GM15510 (cell line): ENCODE measurements around the gene SLC10A3.

Experiments
- POLR2A ChIP-seq: IDR thresholded peaks from 3 replicates; pipeline ENCODE4 v1.6.1; 2011; ENCODE audit warnings: borderline replicate concordance; ENCODE audit not compliant: insufficient read length; ENCODE audit errors: extremely low read depth

SLC10A3 gene

GRCh38 chrX:154515090-154515965, 24.9 kb upstream of the SLC10A3 start:
- no peak for TF ChIP-seq POLR2A

DNA sequence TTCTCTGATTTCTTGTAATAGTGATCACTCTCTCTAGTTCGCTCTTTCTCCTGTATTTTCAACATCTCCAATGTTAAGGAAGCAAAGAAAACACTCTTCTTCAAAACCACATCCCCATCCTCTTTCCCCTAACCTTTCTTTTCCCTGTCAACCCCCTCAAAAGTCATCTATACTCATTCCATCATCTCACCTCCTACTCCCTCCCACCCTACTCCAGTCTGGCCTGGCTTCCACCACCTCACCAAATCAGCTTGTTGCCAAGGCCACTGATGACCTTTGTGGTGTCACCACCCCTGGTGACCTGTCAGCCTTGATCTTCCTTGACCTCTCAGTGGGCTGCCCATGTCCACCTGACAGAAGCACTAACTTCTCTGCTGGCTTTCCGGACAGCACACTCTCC, 23.3 kb upstream of the SLC10A3 start:
- no peak for TF ChIP-seq POLR2A

DNA sequence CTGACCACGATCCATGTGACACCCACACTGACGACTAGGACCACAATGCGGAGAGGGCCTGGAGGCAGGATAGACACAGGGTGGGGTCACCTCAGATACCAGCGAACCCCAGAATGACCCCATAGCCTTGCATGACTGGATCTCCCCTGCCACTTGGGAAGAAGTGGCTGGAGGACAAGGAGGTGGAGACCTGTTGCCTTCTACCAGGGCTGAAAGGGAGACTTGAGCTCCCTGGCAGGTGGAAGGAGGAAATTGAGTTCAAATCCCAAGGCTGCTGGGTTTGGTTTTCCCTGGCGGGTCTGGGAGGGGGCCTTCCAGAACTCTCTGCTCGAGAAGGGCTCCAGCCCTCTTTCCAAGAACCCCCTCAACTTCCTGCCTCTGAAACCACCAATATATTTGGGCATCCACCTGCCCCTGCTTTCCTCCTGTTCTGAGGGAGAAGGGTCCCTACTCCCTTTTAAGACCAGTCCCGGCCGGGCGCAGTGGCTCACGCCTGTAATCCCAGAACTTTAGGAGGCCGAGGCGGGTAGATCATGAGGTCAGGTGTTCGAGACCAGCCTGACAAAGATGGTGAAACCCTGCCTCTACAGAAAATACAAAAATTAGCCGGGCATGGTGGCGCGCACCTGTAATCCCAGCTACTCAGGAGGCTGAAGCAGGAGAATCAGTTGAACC, 22.6 kb upstream of the SLC10A3 start:
- no peak for TF ChIP-seq POLR2A

- no peak for TF ChIP-seq POLR2A
These were observed 21.3 kb upstream of the SLC10A3 start for GRCh38 chrX:154511761-154512160.

DNA sequence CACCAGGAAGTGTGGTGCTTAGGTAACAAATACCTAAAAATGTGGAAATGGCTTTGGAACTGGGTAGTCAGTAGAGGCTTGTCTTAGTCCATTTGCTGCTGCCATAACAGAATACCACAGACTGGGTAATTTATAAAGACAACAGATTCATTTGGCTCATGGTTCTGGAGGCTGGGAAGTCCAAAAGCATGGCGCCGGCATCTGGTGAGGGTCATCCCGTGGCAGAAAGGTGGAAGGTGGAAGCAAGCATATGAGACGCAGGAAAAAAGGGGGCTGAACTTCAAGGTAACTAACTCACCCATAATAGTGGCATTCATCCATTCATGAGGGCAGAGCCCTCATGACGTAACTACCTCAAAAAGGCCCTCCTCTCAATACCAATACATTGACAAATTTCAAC, 19.0 kb upstream of the SLC10A3 start:
- no peak for TF ChIP-seq POLR2A

GRCh38 chrX:154508384-154508745, 17.9 kb upstream of the SLC10A3 start:
- no peak for TF ChIP-seq POLR2A

DNA sequence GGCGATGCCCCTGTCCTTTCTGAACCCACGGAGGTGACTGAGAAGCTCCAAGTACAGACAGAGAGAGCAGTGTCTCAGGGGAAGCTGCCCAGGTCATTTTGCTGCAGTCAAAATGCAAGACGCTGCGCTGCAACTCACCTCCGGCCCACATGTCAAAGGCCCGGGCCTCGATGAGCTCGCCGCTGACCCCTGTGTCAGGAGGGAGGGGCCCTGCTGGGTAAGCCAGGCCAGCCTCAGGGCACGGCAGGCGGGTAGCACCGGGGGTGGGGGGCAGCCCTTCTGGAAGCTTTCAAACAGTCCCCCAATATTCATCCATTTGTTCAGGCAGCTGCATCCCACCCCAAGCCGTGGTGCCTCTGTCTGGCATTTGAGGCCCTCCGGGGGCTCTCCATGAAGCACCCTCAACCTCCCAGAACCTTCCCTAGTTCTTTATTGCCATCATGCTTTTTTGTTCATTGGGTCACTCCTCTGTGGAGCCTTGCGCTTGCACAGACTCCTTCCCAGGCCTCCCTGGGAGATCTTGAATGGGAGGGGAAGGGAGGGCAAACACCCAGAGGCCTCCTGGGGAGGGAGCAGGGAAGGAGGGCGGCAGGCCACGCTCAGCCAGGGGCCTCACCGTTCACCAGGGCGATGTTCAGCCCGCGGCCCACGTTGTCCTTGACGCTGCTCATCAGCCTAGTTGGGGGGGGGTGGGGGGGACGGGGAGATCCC, 17.4 kb upstream of the SLC10A3 start:
- TF ChIP-seq POLR2A, result no peak

DNA sequence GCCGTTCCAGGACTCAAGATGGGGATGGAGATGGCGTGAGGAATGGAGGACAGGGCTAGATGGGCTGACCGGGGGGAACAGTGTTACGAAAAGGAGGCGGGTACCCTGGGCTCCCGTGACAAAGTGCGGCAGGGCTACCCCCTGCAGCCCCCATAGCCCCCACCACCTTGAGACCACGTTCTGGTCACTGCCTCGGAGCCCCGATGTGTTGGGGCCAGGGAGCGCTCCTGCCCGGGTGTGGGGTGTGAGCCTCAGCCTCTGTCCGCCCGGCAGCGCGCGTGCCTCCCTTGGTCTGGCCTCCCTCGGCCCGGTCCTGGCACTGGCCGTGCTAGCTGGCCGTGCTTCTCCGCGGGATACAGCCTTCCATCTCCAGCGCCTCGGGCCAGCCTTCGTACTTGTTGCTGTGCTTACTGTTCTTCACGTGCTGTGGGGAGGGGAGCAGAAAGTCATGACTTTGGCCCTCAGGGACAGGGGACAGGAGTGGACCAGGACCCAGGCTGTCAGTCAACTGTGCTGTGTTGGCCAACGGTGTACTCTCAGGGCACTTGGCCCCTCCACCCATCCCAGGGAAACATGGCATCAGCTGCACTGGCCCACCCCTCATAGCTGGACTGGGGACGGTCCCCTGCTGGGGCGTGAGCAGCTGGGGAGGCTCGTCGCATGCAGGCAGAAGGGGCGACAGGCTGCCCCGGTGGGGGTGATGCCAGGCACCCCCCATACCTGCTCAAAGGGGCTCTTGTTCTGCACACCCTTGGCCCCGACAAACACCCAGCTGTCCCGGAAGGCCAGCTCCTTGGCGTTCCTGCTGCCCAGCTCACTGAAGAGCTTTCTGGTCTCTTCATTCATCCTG, 16.3 kb upstream of the SLC10A3 start:
- no peak for TF ChIP-seq POLR2A

DNA sequence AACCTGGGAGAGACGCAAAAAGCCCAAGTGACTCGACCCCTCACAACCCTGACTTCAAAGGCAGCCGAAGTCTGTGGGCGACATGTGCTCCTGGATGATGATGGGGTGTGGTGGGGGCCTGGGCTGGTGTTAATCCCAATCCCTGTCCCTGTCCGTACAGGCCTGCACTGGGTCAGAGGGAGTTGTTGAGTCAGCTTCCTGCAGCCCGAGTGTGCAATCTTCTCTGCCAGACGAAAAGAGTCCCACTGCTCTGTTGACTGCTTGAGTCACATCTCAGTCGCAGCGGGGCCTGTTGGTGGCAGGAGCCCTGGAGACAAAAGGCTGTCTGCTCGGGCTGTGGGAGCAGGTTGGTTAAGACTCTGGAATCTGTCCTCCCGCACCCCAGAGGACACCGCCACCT, 15.3 kb upstream of the SLC10A3 start:
- TF ChIP-seq POLR2A, result no peak

GRCh38 chrX:154502989-154503388, 12.6 kb upstream of the SLC10A3 start:
- TF ChIP-seq POLR2A, result no peak

- no peak for TF ChIP-seq POLR2A
These were observed 11.7 kb upstream of the SLC10A3 start for GRCh38 chrX:154502098-154502497.

- no peak for TF ChIP-seq POLR2A
These were observed 5.1 kb upstream of the SLC10A3 start for GRCh38 chrX:154495472-154495922.

GRCh38 chrX:154494715-154495114, 4.3 kb upstream of the SLC10A3 start:
- TF ChIP-seq POLR2A, result no peak

GRCh38 chrX:154490021-154490413, 412 bp downstream of the SLC10A3 start:
- TF ChIP-seq POLR2A, result no peak
